ENCODE results near the gene VASP. TPM values are rescaled to one million over a fixed set of nuclear protein-coding genes. Genes with fewer than 3 reads are reported as not detected.

Gene VASP
- total and polyA plus RNA-seq, 2 donors (not counting 3 experiments of a cell fraction or from before 2014, with no cell fraction given): 94.3 to 154 TPM

DNA sequence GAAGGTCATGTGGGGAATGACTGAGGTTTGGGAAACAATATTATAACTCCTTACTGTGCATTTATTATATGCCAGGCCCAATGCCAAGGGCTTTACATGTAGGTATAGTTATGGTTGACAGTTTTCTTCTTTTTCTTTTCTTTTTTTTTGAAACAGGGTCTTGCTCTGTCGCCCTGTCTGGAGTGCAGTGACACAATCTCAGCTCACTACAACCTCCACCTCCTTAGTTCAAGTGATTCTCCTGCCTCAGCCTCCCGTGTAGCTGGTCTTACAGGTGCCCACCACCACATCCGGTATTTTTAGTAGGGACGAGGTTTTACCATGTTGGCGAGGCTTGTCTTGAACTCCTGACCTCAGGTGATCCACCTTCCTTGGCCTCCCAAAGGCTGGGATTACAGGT is 24.2 kb upstream of the VASP start:
- POLR2A ChIA-PET: no interaction called here
- dilution Hi-C loops (cut with MboI; ENCODE audit: extremely low pct_ligation_motif_present, low sequenced_read_pairs): no loop called here
- no peak for DNase-seq (ENCODE audit: low read depth, low spot score)
- CTCF ChIA-PET: interaction anchor here (9.3 kb wide), 1 partner anchor 43 kb away, joined by 891 read pairs; no protein-coding TSS in a partner anchor
- no peak for FAIRE-seq
- peaks cover under 1% of the 10 kb centered on the region for H3K4me1 ChIP-seq (ENCODE audit: control insufficient read depth, extremely low read depth, insufficient read depth, low read length)
- TF ChIP-seq POLR2AphosphoS5 (IDR thresholded peaks at IDR 0.05; ENCODE audit: insufficient read depth, low read depth, low read length): no peak
- no peak for TF ChIP-seq MYC (IDR thresholded peaks at IDR 0.05; ENCODE audit: low read depth, low read length)
- TF ChIP-seq, protein P1, sequence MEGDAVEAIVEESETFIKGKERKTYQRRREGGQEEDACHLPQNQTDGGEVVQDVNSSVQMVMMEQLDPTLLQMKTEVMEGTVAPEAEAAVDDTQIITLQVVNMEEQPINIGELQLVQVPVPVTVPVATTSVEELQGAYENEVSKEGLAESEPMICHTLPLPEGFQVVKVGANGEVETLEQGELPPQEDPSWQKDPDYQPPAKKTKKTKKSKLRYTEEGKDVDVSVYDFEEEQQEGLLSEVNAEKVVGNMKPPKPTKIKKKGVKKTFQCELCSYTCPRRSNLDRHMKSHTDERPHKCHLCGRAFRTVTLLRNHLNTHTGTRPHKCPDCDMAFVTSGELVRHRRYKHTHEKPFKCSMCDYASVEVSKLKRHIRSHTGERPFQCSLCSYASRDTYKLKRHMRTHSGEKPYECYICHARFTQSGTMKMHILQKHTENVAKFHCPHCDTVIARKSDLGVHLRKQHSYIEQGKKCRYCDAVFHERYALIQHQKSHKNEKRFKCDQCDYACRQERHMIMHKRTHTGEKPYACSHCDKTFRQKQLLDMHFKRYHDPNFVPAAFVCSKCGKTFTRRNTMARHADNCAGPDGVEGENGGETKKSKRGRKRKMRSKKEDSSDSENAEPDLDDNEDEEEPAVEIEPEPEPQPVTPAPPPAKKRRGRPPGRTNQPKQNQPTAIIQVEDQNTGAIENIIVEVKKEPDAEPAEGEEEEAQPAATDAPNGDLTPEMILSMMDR (IDR thresholded peaks at IDR 0.05; ENCODE audit: extremely low read depth in 1 of 2, insufficient read depth in 1 of 2, low read depth in 1 of 2, low read length in 2 of 2): no peak
- no peak for TF ChIP-seq EZH2 (IDR thresholded peaks at IDR 0.05; ENCODE audit: borderline replicate concordance, low read depth, low read length, severe bottlenecking)
- no peak for TF ChIP-seq POLR2A (IDR thresholded peaks at IDR 0.05; ENCODE audit: low read depth, low read length)
- TF ChIP-seq FOS (IDR thresholded peaks at IDR 0.05; ENCODE audit: borderline replicate concordance, insufficient read depth, low read length): no peak
- no peak for TF ChIP-seq MAX (IDR thresholded peaks at IDR 0.05; ENCODE audit: insufficient read depth, insufficient read length)
- no peak for TF ChIP-seq JUN (IDR thresholded peaks at IDR 0.05; ENCODE audit: borderline replicate concordance, insufficient read depth, insufficient read length, low read depth)
- no peak for TF ChIP-seq GATA2 (IDR thresholded peaks at IDR 0.05; ENCODE audit: insufficient read depth, insufficient read length, low read depth, low read length)
- no peak overlapping the region for H3K9ac ChIP-seq (replicated peaks; ENCODE audit: extremely low read depth, insufficient read depth, low read length)
- H3K4me2 ChIP-seq (ENCODE audit: insufficient read depth, low read length): no peak overlapping the region
- H3K27ac ChIP-seq (ENCODE audit: insufficient read depth, low read depth, low read length): no peak overlapping the region
- H3K79me2 ChIP-seq (ENCODE audit: control insufficient read depth, insufficient read depth, low read length): no peaks in the 10 kb centered on the region
- no peak overlapping the region for H2AFZ ChIP-seq (ENCODE audit: low read depth, low read length)
- no peaks in the 10 kb centered on the region for H3K27me3 ChIP-seq (ENCODE audit: control insufficient read depth in 2 of 2, insufficient read depth in 2 of 2, low read length in 2 of 2)
- no peaks in the 10 kb centered on the region for H4K20me1 ChIP-seq (replicated peaks; ENCODE audit: control insufficient read depth, extremely low read depth, insufficient read depth, low read length)
- no peaks in the 10 kb centered on the region for H3K9me3 ChIP-seq (replicated peaks; ENCODE audit: control insufficient read depth, insufficient read depth, low read length)
- no TSS peak for BruUV-seq (replicated peaks)
- no peaks in the 10 kb centered on the region for H3K9me1 ChIP-seq (replicated peaks; ENCODE audit: control insufficient read depth, extremely low read depth, insufficient read depth, low read length)
- intact Hi-C loops (cut with micrococcal nuclease): no loop called here
- no peaks in the 10 kb centered on the region for H3K36me3 ChIP-seq (ENCODE audit: control insufficient read depth in 2 of 2, extremely low read depth in 1 of 2, insufficient read depth in 2 of 2, low read length in 2 of 2)
- H3K4me3 ChIP-seq (replicated peaks in 1 of 3; ENCODE audit: insufficient read depth in 1 of 3, low read depth in 1 of 3, low read length in 3 of 3): no peak overlapping the region
